IPS-18a (cell line): ENCODE data around the gene UNC13A.
"Not testable (repeated sequence)": the region's sequence is repeated elsewhere in the genome, so short reads cannot be mapped to it uniquely, and the experiment has no call there.

Experiments used
- H3K27ac ChIP-seq: one replicate; pipeline ENCODE4 v1.5.1; 2013; ENCODE audit warnings: low read length
- H3K27me3 ChIP-seq: one replicate; pipeline ENCODE4 v1.6.1; 2013; ENCODE audit warnings: mild to moderate bottlenecking, low read length; ENCODE audit not compliant: control insufficient read depth, insufficient read depth
- H3K36me3 ChIP-seq: one replicate; pipeline ENCODE4 v1.6.1; 2013; ENCODE audit warnings: low read depth, low read length; ENCODE audit not compliant: control insufficient read depth
- H3K4me1 ChIP-seq: one replicate; pipeline ENCODE4 v1.6.1; 2013; ENCODE audit warnings: low read depth, low read length; ENCODE audit not compliant: control insufficient read depth
- H3K4me3 ChIP-seq: one replicate; pipeline ENCODE4 v1.5.1; 2013; ENCODE audit warnings: low read length
- H3K9ac ChIP-seq: one replicate; pipeline ENCODE4 v1.6.1; 2013; ENCODE audit warnings: mild to moderate bottlenecking, low read length, moderate library complexity
- H3K9me3 ChIP-seq: one replicate; pipeline ENCODE4 v1.6.1; 2013; ENCODE audit warnings: low read depth, low read length; ENCODE audit not compliant: control insufficient read depth

The UNC13A gene

GRCh38 chr19:17575871-17576757, 112.0 kb downstream of the UNC13A start:
- Histone ChIP-seq H3K9me3 (no peaks in the 10 kb centered on the region), H3K4me3 (no peak overlapping the region), H3K27ac (no peak overlapping the region), H3K4me1 (peaks cover 8% of the 10 kb centered on the region), H3K36me3 (peaks cover 4% of the 10 kb centered on the region), H3K27me3 (no peaks in the 10 kb centered on the region), H3K9ac (no peak overlapping the region)

- Histone ChIP-seq H3K9me3 (no peaks in the 10 kb centered on the region), H3K4me1 (no peaks in the 10 kb centered on the region), H3K36me3 (peaks cover 13% of the 10 kb centered on the region), H3K4me3 (no peak overlapping the region), H3K27ac (no peak overlapping the region), H3K9ac (no peak overlapping the region), H3K27me3 (no peaks in the 10 kb centered on the region)
These were observed 115.5 kb downstream of the UNC13A start for GRCh38 chr19:17572638-17573037.

- Histone ChIP-seq H3K9me3 (no peaks in the 10 kb centered on the region), H3K4me1 (no peaks in the 10 kb centered on the region), H3K27ac (no peak overlapping the region), H3K27me3 (no peaks in the 10 kb centered on the region), H3K9ac (no peak overlapping the region), H3K36me3 (peaks cover 13% of the 10 kb centered on the region), H3K4me3 (no peak overlapping the region)
These were observed 117.4 kb downstream of the UNC13A start for GRCh38 chr19:17570791-17571190.

DNA sequence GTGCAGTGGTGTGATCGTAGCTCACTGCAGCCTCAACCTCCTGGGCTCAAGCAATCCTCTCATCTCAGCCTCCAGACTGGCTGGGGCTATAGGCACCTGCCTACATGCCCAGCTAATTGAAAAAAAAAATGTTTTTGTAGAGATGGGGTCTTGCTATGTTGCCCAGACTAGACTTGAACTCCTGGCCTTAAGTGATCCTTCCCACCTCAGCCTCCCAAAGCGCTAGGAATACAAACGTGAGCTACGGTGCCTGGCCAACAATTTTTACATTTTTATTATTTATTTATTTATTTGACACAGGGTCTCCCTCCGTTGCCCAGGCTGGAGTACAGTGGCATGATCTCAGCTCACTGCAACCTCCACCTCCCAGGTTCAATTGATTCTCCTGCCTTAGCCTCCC, 117.9 kb downstream of the UNC13A start:
- not testable (repeated sequence) for H3K27ac ChIP-seq, H3K27me3 ChIP-seq, H3K9me3 ChIP-seq, H3K4me3 ChIP-seq, H3K4me1 ChIP-seq, H3K9ac ChIP-seq
- peaks cover 13% of the 10 kb centered on the region for H3K36me3 ChIP-seq

GRCh38 chr19:17567940-17568339, 120.2 kb downstream of the UNC13A start:
- Histone ChIP-seq H3K9ac (no peak overlapping the region), H3K27me3 (no peaks in the 10 kb centered on the region), H3K27ac (no peak overlapping the region), H3K9me3 (no peaks in the 10 kb centered on the region), H3K36me3 (peaks cover 13% of the 10 kb centered on the region), H3K4me1 (no peaks in the 10 kb centered on the region), H3K4me3 (no peak overlapping the region)

DNA sequence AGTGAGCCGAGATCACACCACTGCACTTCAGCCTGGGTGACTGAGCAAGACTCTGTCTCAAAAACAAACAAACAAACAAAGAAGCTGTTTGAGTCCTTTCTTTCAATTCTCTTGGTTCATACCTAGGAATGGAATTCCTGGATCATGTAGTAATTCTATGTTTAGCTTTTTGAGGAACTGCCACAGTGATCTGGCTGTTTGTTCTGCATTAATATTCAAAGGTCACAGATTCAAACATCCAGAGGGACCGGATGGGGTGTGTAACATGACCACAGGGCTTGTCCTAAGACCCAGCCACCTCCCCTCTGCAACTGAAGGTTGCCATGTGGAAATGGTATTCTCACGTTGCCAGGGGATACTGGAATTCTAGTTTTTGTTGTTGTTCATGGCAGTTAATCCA, 122.5 kb downstream of the UNC13A start:
- H3K4me1 ChIP-seq: no peaks in the 10 kb centered on the region
- H3K36me3 ChIP-seq: peaks cover 10% of the 10 kb centered on the region
- no peaks in the 10 kb centered on the region for H3K9me3 ChIP-seq
- no peaks in the 10 kb centered on the region for H3K27me3 ChIP-seq
- no peak overlapping the region for H3K9ac ChIP-seq
- H3K27ac ChIP-seq: no peak overlapping the region
- H3K4me3 ChIP-seq: no peak overlapping the region

- no peak overlapping the region for H3K4me3 ChIP-seq
- H3K27ac ChIP-seq: no peak overlapping the region
- H3K9me3 ChIP-seq: no peaks in the 10 kb centered on the region
- H3K36me3 ChIP-seq: peaks cover 10% of the 10 kb centered on the region
- H3K27me3 ChIP-seq: no peaks in the 10 kb centered on the region
- H3K9ac ChIP-seq: no peak overlapping the region
- H3K4me1 ChIP-seq: no peaks in the 10 kb centered on the region
These were observed 123.4 kb downstream of the UNC13A start for GRCh38 chr19:17564781-17565180.

- Histone ChIP-seq H3K9ac (no peak overlapping the region), H3K27me3 (no peaks in the 10 kb centered on the region), H3K4me3 (no peak overlapping the region), H3K36me3 (no peaks in the 10 kb centered on the region), H3K4me1 (no peaks in the 10 kb centered on the region), H3K27ac (no peak overlapping the region), H3K9me3 (no peaks in the 10 kb centered on the region)
These were observed 125.6 kb downstream of the UNC13A start for GRCh38 chr19:17562561-17562960.

DNA sequence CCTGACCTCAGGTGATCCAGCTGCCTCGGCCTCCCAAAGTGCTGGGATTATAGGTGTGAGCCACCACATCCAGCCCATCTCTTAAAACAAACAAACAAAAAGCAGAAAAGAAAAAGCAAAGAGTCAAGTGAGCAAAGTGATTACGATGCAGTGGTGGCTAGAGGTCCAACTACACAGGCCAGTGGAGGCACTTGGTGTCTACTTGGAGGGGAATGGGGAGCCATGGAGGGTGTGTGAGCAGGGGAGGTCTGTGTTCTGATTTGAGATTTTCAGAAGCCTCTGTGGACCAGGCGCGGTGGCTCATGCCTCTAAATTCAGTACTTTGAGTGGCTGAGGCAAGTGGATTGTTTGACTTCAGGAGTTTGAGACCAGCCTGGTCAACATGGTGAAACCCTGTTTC, 126.1 kb downstream of the UNC13A start:
- Histone ChIP-seq H3K27ac (no peak overlapping the region), H3K9ac (no peak overlapping the region), H3K4me3 (no peak overlapping the region), H3K9me3 (no peaks in the 10 kb centered on the region), H3K4me1 (no peaks in the 10 kb centered on the region), H3K36me3 (no peaks in the 10 kb centered on the region), H3K27me3 (no peaks in the 10 kb centered on the region)

DNA sequence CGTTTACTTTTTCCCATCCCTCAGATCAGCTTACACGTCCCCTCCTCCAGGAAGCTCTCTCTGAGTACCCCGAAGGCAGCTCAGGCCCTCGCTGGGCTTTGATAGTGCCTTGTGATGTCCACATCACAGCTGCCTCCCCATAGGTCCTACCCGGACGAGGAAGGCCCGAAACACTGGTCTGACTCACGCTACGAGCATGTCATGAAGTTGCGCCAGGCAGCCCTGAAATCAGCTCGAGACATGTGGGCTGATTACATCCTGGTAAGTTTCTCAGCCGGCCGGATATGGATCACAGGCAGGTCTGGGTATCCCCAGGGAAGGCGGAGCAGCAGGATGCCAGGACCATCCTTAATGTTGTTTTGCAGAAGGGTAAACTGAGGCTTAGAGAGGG, 128.0 kb downstream of the UNC13A start:
- H3K27ac ChIP-seq: no peak overlapping the region
- no peaks in the 10 kb centered on the region for H3K27me3 ChIP-seq
- H3K4me1 ChIP-seq: no peaks in the 10 kb centered on the region
- H3K9ac ChIP-seq: no peak overlapping the region
- H3K9me3 ChIP-seq: no peaks in the 10 kb centered on the region
- no peak overlapping the region for H3K4me3 ChIP-seq
- no peaks in the 10 kb centered on the region for H3K36me3 ChIP-seq

- no peak overlapping the region for H3K27ac ChIP-seq
- H3K9ac ChIP-seq: no peak overlapping the region
- H3K27me3 ChIP-seq: no peaks in the 10 kb centered on the region
- H3K4me3 ChIP-seq: no peak overlapping the region
- H3K9me3 ChIP-seq: no peaks in the 10 kb centered on the region
- H3K36me3 ChIP-seq: no peaks in the 10 kb centered on the region
- H3K4me1 ChIP-seq: no peaks in the 10 kb centered on the region
These were observed 130.7 kb downstream of the UNC13A start for GRCh38 chr19:17557466-17557865.

- Histone ChIP-seq H3K27me3 (no peaks in the 10 kb centered on the region), H3K9ac (no peak overlapping the region), H3K4me3 (no peak overlapping the region), H3K36me3 (no peaks in the 10 kb centered on the region), H3K27ac (no peak overlapping the region), H3K9me3 (no peaks in the 10 kb centered on the region), H3K4me1 (no peaks in the 10 kb centered on the region)
These were observed 131.2 kb downstream of the UNC13A start for GRCh38 chr19:17556995-17557394.
